SK-N-SH (cell line): ENCODE data around the gene PBX3. TPM values are rescaled to one million over a fixed set of nuclear protein-coding genes. Genes with fewer than 3 reads are reported as not detected.

Source experiments
- CTCF ChIA-PET: fragments of 300-600, 350-600 bp; formaldehyde crosslinking; extraction: SDS; loops from one replicate; lab custom pipeline; 2021; lab: Yijun Ruan, JAX
- POLR2A ChIA-PET: fragments of 350-600 bp; sonication (Branson Sonifier 250); formaldehyde crosslinking; extraction: SDS; loops from one replicate; lab custom pipeline; 2020; ENCODE audit warnings: antibody characterized with exemption, inconsistent platforms; lab: Yijun Ruan, JAX
- DNase-seq: peaks from one replicate; pipeline ENCODE4 v3.0.0; 2012
- H2AFZ ChIP-seq: fragments of 200-600 bp; sonication (generic); 2 replicates; pipeline ENCODE4 v1.8.1; 2016; ENCODE audit warnings: antibody characterized with exemption, mild to moderate bottlenecking, low read depth
- H3F3A ChIP-seq: fragments of 200-600 bp; sonication (generic); replicated peaks from 2 replicates; pipeline ENCODE3; 2016; ENCODE audit warnings: antibody characterized with exemption, mild to moderate bottlenecking; ENCODE audit not compliant: insufficient read depth
- H3K27ac ChIP-seq, 2 experiments: fragments of 200-500 bp in 1 of 2; fragments of 200-600 bp in 1 of 2; sonication (Bioruptor generic) in 1 of 2; sonication (generic), shearing (Covaris generic) in 1 of 2; 2 replicates each; pipeline versions ENCODE4 v1.5.1 to v1.6.1; 2014 to 2016; ENCODE audit warnings: low read depth in 2 of 2, inconsistent platforms in 1 of 2, low read length in 1 of 2, mild to moderate bottlenecking in 1 of 2, mixed read lengths in 1 of 2
- H3K27me3 ChIP-seq: fragments of 200-600 bp; sonication (generic), shearing (Covaris generic); 2 replicates; pipeline ENCODE4 v1.6.1; 2016; ENCODE audit warnings: mixed run types; ENCODE audit not compliant: insufficient read depth
- H3K36me3 ChIP-seq, 2 experiments: fragments of 200-500 bp in 1 of 2; fragments of 200-600 bp in 1 of 2; sonication (Bioruptor generic) in 1 of 2; sonication (generic) in 1 of 2; replicated peaks in 1 of 2; 2 replicates each; pipeline versions ENCODE3 to v1.5.1; 2014 to 2016; ENCODE audit warnings: low read length in 1 of 2, mild to moderate bottlenecking in 1 of 2; ENCODE audit not compliant: insufficient read depth in 2 of 2, control insufficient read depth in 1 of 2
- H3K4me1 ChIP-seq, 2 experiments: fragments of 200-500 bp in 1 of 2; fragments of 200-600 bp in 1 of 2; sonication (Bioruptor generic) in 1 of 2; sonication (generic), shearing (Covaris generic) in 1 of 2; 2 replicates each; pipeline versions ENCODE4 v1.5.1 to v1.6.1; 2014 to 2016; ENCODE audit warnings: low read depth in 1 of 2, low read length in 1 of 2, mixed run types in 1 of 2; ENCODE audit not compliant: insufficient read depth in 2 of 2, control insufficient read depth in 1 of 2
- H3K4me2 ChIP-seq: fragments of 200-600 bp; sonication (generic), shearing (Covaris generic); 2 replicates; pipeline ENCODE4 v1.6.1; 2017; ENCODE audit warnings: mixed run types
- H3K4me3 ChIP-seq, 2 experiments: fragments of 200-500 bp in 1 of 2; fragments of 200-600 bp in 1 of 2; sonication (Bioruptor generic) in 1 of 2; sonication (generic), shearing (Covaris generic) in 1 of 2; 2 replicates each; pipeline versions ENCODE4 v1.5.1 to v1.8.1; 2014 to 2016; ENCODE audit warnings: low read depth in 2 of 2, inconsistent platforms in 1 of 2, low read length in 1 of 2, mild to moderate bottlenecking in 1 of 2, mixed read lengths in 1 of 2, moderate library complexity in 1 of 2
- H3K79me2 ChIP-seq: fragments of 200-600 bp; sonication (generic); 2 replicates; pipeline ENCODE4 v1.8.1; 2017; ENCODE audit warnings: mild to moderate bottlenecking; ENCODE audit not compliant: insufficient read depth
- H3K9ac ChIP-seq: fragments of 200-600 bp; sonication (generic); 2 replicates; pipeline ENCODE4 v1.6.1; 2017; ENCODE audit warnings: mixed run types
- H3K9me2 ChIP-seq: fragments of 200-600 bp; sonication (generic); 2 replicates; pipeline ENCODE4 v1.6.1; 2017; ENCODE audit warnings: mixed run types
- H3K9me3 ChIP-seq: fragments of 200-600 bp; sonication (generic); 2 replicates; pipeline ENCODE4 v1.6.1; 2017; ENCODE audit warnings: mixed run types, mild to moderate bottlenecking, moderate library complexity
- H4K20me1 ChIP-seq: fragments of 200-600 bp; sonication (generic); 2 replicates; pipeline ENCODE4 v1.6.1; 2017; ENCODE audit warnings: mild to moderate bottlenecking, mixed run types; ENCODE audit not compliant: insufficient read depth
- CTCF ChIP-seq: fragments of 200-600 bp; sonication (generic); IDR thresholded peaks from 2 replicates; pipeline ENCODE4 v1.6.1; 2017; ENCODE audit warnings: antibody characterized with exemption, mild to moderate bottlenecking, moderate library complexity
- ELF1 ChIP-seq: IDR thresholded peaks from 2 replicates; pipeline ENCODE4 v1.4.0; 2012
- EP300 ChIP-seq, 2 experiments: IDR thresholded peaks; 2 replicates each; pipeline versions ENCODE4 v1.4.0 to v1.6.1; 2012; ENCODE audit warnings: borderline replicate concordance in 1 of 2, low read depth in 1 of 2, low read length in 1 of 2
- FOXM1 ChIP-seq: IDR thresholded peaks from 2 replicates; pipeline ENCODE4 v1.4.0; 2012; ENCODE audit warnings: low read depth, mild to moderate bottlenecking
- IRF3 ChIP-seq: fragments of 150-350 bp; IDR thresholded peaks from 2 replicates; pipeline ENCODE4 v1.6.1; 2016; ENCODE audit warnings: mild to moderate bottlenecking, low read depth, low read length
- MXI1 ChIP-seq: IDR thresholded peaks from 2 replicates; pipeline ENCODE4 v1.6.1; 2012; ENCODE audit warnings: mild to moderate bottlenecking, low read depth, low read length, improper control_type of control experiment
- NRF1 ChIP-seq: IDR thresholded peaks from 2 replicates; pipeline ENCODE4 v1.6.1; 2012; ENCODE audit warnings: low read depth, mild to moderate bottlenecking, low read length
- REST ChIP-seq: IDR thresholded peaks from 2 replicates; pipeline ENCODE4 v1.6.1; 2012; ENCODE audit warnings: mild to moderate bottlenecking, low read depth, low read length, moderate library complexity
- SMC3 ChIP-seq: IDR thresholded peaks from 2 replicates; pipeline ENCODE4 v1.6.1; 2012; ENCODE audit warnings: low read depth, low read length, improper control_type of control experiment
- polyA plus RNA-seq, 3 experiments: library from polyadenylated mRNA; depleted of rRNA; stranded (reverse); fragments of >200 nt; gene quantifications; 2 replicates each; pipeline ENCODE4 v1.2.3, GENCODE V29; 2012

PBX3 gene
- polyA plus RNA-seq, 1 of the 3 experiments (the other 2 are of a cell fraction), result 73.0 TPM

GRCh38 chr9:125884218-125884595 lies 137.0 kb downstream of the PBX3 start:
- no peak overlapping the region for H3K9ac ChIP-seq
- CTCF ChIA-PET, result interaction anchor here (1.0 to 1.6 kb wide), 4 partner anchors 13 to 514 kb away, joined by 3 to 4 read pairs (median 3); no protein-coding TSS in a partner anchor
- peaks cover 23% of the 10 kb centered on the region; the same call in 1 of the 2 replicates for H4K20me1 ChIP-seq

More at GRCh38 chr9:125884218-125884595, 137.0 kb downstream of the PBX3 start:
- Histone ChIP-seq H3K4me3 (no peak overlapping the region), H3K27ac (peak overlapping the region in 1 of 2 experiments; percentile 89; a peak in 2 of 4 replicates), H3F3A (peaks cover 50% of the 10 kb centered on the region), H3K79me2 (peaks cover 100% of the 10 kb centered on the region), H3K9me3 (no peaks in the 10 kb centered on the region), H2AFZ (no peak overlapping the region), H3K4me1 (peaks cover 23 to 56% of the 10 kb centered on the region in 2 experiments), H3K4me2 (no peak overlapping the region), H3K9me2 (no peaks in the 10 kb centered on the region), H3K27me3 (no peaks in the 10 kb centered on the region), H3K36me3 (no peaks in the 10 kb centered on the region)
- TF ChIP-seq IRF3, result no peak
- no peak for TF ChIP-seq MXI1
- TF ChIP-seq NRF1, result no peak
- TF ChIP-seq ELF1, result no peak
- TF ChIP-seq FOXM1, result no peak
- no peak for TF ChIP-seq CTCF
- TF ChIP-seq REST, result no peak
- no peak for TF ChIP-seq SMC3
- TF ChIP-seq EP300 (IDR thresholded peaks at IDR 0.05; ENCODE audit: borderline replicate concordance in 1 of 2, low read depth in 1 of 2, low read length in 1 of 2), result no peak
- POLR2A ChIA-PET, result no interaction called here
- DNase-seq, result no peak
